GM12872 (cell line): ENCODE data around the gene AIFM2.

ENCODE experiments used
- CTCF ChIP-seq: IDR thresholded peaks from 3 replicates; pipeline ENCODE4 v1.5.1; 2011; ENCODE audit warnings: low read depth, mild to moderate bottlenecking, low read length, moderate library complexity; ENCODE audit not compliant: insufficient read depth

The AIFM2 gene

GRCh38 chr10:70167246-70167645 lies 34.6 kb upstream of the AIFM2 start:
- TF ChIP-seq CTCF = no peak

GRCh38 chr10:70166394-70166793 lies 33.8 kb upstream of the AIFM2 start:
- no peak for TF ChIP-seq CTCF

GRCh38 chr10:70164163-70164562 lies 31.5 kb upstream of the AIFM2 start:
- no peak for TF ChIP-seq CTCF

- TF ChIP-seq CTCF = no peak
These were observed 30.8 kb upstream of the AIFM2 start for GRCh38 chr10:70163448-70163847.

- no peak for TF ChIP-seq CTCF
These were observed 30.2 kb upstream of the AIFM2 start for GRCh38 chr10:70162892-70163201.

GRCh38 chr10:70162151-70162891 lies 29.7 kb upstream of the AIFM2 start:
- no peak for TF ChIP-seq CTCF

GRCh38 chr10:70160798-70161197 lies 28.2 kb upstream of the AIFM2 start:
- TF ChIP-seq CTCF = no peak
